HEK293T (cell line): ENCODE measurements around the gene PLPPR1.
"Not testable (repeated sequence)": the region's sequence is repeated elsewhere in the genome, so short reads cannot be mapped to it uniquely, and the experiment has no call there.

ENCODE experiments used
- CTCF ChIA-PET: fragments of 350-600 bp; formaldehyde crosslinking; extraction: SDS; loops from one replicate; lab custom pipeline; 2021; ENCODE audit warnings: antibody characterized with exemption, inconsistent platforms; lab: Yijun Ruan, JAX
- POLR2A ChIA-PET: fragments of 350-600 bp; formaldehyde crosslinking; extraction: SDS; loops from one replicate; lab custom pipeline; 2020; ENCODE audit warnings: antibody characterized with exemption, inconsistent platforms; lab: Yijun Ruan, JAX
- DNase-seq: peaks from one replicate; pipeline ENCODE4 v3.0.0; 2012; ENCODE audit warnings: mixed read lengths; ENCODE audit errors: extremely low spot score
- ARNT ChIP-seq: fragments of 450-650 bp; IDR thresholded peaks from 2 replicates; pipeline ENCODE4 v1.6.1; 2017; ENCODE audit warnings: mild to moderate bottlenecking
- BHLHE40 ChIP-seq: fragments of 450-650 bp; IDR thresholded peaks from 2 replicates; pipeline ENCODE4 v1.6.1; 2016; ENCODE audit warnings: mild to moderate bottlenecking, moderate library complexity, borderline replicate concordance
- CTBP1 ChIP-seq: fragments of 450-650 bp; IDR thresholded peaks from 2 replicates; pipeline ENCODE4 v1.6.1; 2016; ENCODE audit warnings: borderline replicate concordance
- ELF4 ChIP-seq: fragments of 450-650 bp; IDR thresholded peaks from 2 replicates; pipeline ENCODE4 v1.6.1; 2017; ENCODE audit warnings: antibody characterized with exemption
- FOXA1 ChIP-seq: fragments of 450-650 bp; IDR thresholded peaks from 2 replicates; pipeline ENCODE4 v1.6.1; 2016; ENCODE audit warnings: mild to moderate bottlenecking
- FOXK2 ChIP-seq: fragments of 450-650 bp; IDR thresholded peaks from 2 replicates; pipeline ENCODE4 v1.6.1; 2016; ENCODE audit warnings: mild to moderate bottlenecking
- FOXM1 ChIP-seq: fragments of 450-650 bp; IDR thresholded peaks from 2 replicates; pipeline ENCODE4 v1.6.1; 2017; ENCODE audit warnings: mild to moderate bottlenecking, borderline replicate concordance
- HDGF ChIP-seq: fragments of 450-650 bp; IDR thresholded peaks from 2 replicates; pipeline ENCODE4 v1.6.1; 2017; ENCODE audit warnings: antibody characterized with exemption, borderline replicate concordance
- L3MBTL2 ChIP-seq: fragments of 450-650 bp; conservative IDR thresholded peaks from 2 replicates; pipeline ENCODE4 v1.6.1; 2016; ENCODE audit warnings: mild to moderate bottlenecking
- LEF1 ChIP-seq: fragments of 450-650 bp; IDR thresholded peaks from 2 replicates; pipeline ENCODE4 v1.6.1; 2017; ENCODE audit warnings: mild to moderate bottlenecking, borderline replicate concordance
- NFRKB ChIP-seq: fragments of 450-650 bp; IDR thresholded peaks from 2 replicates; pipeline ENCODE4 v1.6.1; 2016; ENCODE audit warnings: mild to moderate bottlenecking, moderate library complexity
- PKNOX1 ChIP-seq: fragments of 450-650 bp; IDR thresholded peaks from 2 replicates; pipeline ENCODE4 v1.6.1; 2016
- SP1 ChIP-seq: fragments of 450-650 bp; IDR thresholded peaks from 2 replicates; pipeline ENCODE4 v1.6.1; 2017
- SUZ12 ChIP-seq: fragments of 450-650 bp; IDR thresholded peaks from 2 replicates; pipeline ENCODE4 v1.6.1; 2016; ENCODE audit warnings: mild to moderate bottlenecking
- TARDBP ChIP-seq: fragments of 450-650 bp; IDR thresholded peaks from 2 replicates; pipeline ENCODE4 v1.6.1; 2016
- ZNF384 ChIP-seq: fragments of 450-650 bp; IDR thresholded peaks from 2 replicates; pipeline ENCODE4 v1.6.1; 2016

PLPPR1 gene

GRCh38 chr9:101268426-101268825 is 239.9 kb downstream of the PLPPR1 start:
- no peak for TF ChIP-seq LEF1
- TF ChIP-seq NFRKB = no peak
- TF ChIP-seq FOXK2 = no peak
- no peak for TF ChIP-seq FOXA1
- no peak for TF ChIP-seq ARNT
- TF ChIP-seq CTBP1 = no peak
- TF ChIP-seq PKNOX1 = no peak
- TF ChIP-seq SP1 = no peak
- no peak for TF ChIP-seq TARDBP
- TF ChIP-seq ZNF384 = no peak
- no peak for TF ChIP-seq L3MBTL2
- no peak for TF ChIP-seq ELF4
- CTCF ChIA-PET = no interaction called here
- POLR2A ChIA-PET = no interaction called here
- DNase-seq = no peak

DNA sequence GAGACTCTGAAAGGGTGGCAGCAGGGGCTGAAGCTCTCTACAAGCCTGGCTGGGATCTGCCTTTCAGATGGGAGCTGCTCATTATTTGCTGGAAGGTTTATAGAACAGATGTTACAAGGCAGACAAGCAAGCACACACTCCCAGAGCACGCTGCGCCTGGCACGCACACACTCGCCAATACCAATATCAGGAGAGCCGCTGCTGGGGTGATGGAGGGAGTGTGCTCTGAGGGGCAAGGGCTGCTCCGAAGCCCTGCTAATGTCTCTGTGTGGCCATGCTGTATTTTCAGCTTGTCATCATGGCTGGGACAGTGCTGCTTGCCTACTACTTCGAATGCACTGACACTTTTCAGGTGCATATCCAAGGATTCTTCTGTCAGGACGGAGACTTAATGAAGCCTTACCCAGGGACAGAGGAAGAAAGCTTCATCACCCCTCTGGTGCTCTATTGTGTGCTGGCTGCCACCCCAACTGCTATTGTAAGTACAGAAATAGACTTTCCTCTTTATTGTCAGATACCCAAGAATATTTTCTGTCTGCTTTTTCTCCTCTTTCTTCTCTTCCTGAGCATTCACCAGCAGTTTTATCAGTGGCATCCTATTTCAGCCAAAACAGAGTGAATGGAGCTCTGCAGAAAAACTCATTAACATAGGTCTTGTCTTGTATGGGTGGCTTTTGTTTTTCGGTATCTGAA is 241.2 kb downstream of the PLPPR1 start:
- CTCF ChIA-PET = no interaction called here
- POLR2A ChIA-PET = no interaction called here
- TF ChIP-seq SUZ12 (no peak), ARNT (no peak), L3MBTL2 (no peak), CTBP1 (no peak), NFRKB (no peak), LEF1 (no peak), ELF4 (no peak), SP1 (no peak), PKNOX1 (no peak), TARDBP (no peak), FOXA1 (no peak), ZNF384 (no peak), FOXM1 (no peak)
- no peak for DNase-seq

- ChIA-PET CTCF (no interaction called here), POLR2A (no interaction called here)
- DNase-seq = no peak
- TF ChIP-seq SP1 (no peak), CTBP1 (no peak), FOXM1 (no peak), PKNOX1 (no peak), NFRKB (no peak), FOXA1 (no peak), SUZ12 (no peak), FOXK2 (no peak), ARNT (no peak), LEF1 (no peak), BHLHE40 (no peak), HDGF (no peak)
Measured at GRCh38 chr9:101270302-101270701, 241.8 kb downstream of the PLPPR1 start.

- no peak for TF ChIP-seq L3MBTL2
- no peak for TF ChIP-seq NFRKB
- TF ChIP-seq SUZ12 = no peak
- TF ChIP-seq FOXA1 = no peak
- DNase-seq = no peak
- CTCF ChIA-PET = no interaction called here
- POLR2A ChIA-PET = no interaction called here
Measured at GRCh38 chr9:101271102-101271501, 242.6 kb downstream of the PLPPR1 start.

- POLR2A ChIA-PET = no interaction called here
- CTCF ChIA-PET = interaction anchor here (1.1 kb wide), 1 partner anchor 561 kb away, joined by 4 read pairs; no protein-coding TSS in a partner anchor
- TF ChIP-seq TARDBP = no peak
- no peak for TF ChIP-seq SUZ12
- no peak for TF ChIP-seq FOXM1
- TF ChIP-seq ELF4 = no peak
- TF ChIP-seq ZNF384 = no peak
Measured at GRCh38 chr9:101274971-101275768, 246.6 kb downstream of the PLPPR1 start.

DNA sequence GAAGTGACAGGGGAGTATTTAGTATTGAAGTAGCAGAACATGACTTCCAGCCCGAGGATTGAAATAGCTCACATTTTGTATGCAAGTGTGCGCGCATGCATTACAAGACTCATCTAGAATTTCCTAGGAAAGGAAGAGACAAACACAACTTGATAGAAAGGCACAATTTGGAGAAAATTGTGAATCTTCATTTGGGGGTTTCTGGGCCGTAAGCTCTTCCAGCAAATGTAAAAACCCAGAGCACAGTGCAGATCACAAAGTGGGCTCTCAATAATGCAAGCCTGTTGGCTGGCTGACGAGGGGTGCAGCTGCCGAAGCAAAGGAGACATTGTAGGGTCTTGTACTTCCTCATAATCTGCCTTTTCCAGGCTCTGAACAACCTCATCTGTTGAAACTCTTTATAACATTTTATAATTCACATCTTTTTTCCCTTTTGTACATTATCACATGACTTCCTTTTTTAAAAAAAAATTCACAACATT is 247.3 kb downstream of the PLPPR1 start:
- TF ChIP-seq SUZ12 = no peak
- TF ChIP-seq NFRKB = no peak
- no peak for TF ChIP-seq FOXK2
- no peak for TF ChIP-seq SP1
- CTCF ChIA-PET = interaction anchor here (1.1 kb wide), 1 partner anchor 562 kb away, joined by 4 read pairs; no protein-coding TSS in a partner anchor
- POLR2A ChIA-PET = no interaction called here
- DNase-seq = no peak

More at GRCh38 chr9:101274971-101275768, 246.6 kb downstream of the PLPPR1 start:
- DNase-seq = no peak

DNA sequence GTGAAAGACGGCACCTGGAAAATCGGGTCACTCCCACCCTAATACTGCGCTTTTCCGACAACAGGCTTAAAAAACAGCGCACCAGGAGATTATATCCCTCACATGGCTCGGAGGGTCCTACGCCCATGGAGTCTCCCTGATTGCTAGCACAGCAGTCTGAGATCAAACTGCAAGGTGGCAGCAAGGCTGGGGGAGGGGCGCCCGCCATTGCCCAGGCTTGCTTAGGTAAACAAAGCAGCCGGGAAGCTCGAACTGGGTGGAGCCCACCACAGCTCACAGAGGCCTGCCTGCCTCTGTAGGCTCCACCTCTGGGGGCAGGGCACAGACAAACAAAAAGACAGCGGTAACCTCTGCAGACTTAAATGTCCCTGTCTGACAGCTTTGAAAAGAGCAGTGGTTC is 262.5 kb downstream of the PLPPR1 start:
- CTCF ChIA-PET, DNase-seq, POLR2A ChIA-PET: not testable (repeated sequence)
